Heart left ventricle (tissue), 16 donors: ENCODE data around the gene MED12. TPM values are rescaled to one million over a fixed set of nuclear protein-coding genes. Genes with fewer than 3 reads are reported as not detected.
A peak's percentile ranks its signal among the peaks of the same experiment; 100 is the strongest.

Source experiments
- ATAC-seq, 4 donors: fragments of 200-7000 bp; cut with Tn5 transposase; one replicate each; pipeline ENCODE4 v1.9.1; 2020 to 2022; ENCODE audit warnings: moderate library complexity in 4 of 4, mild to moderate bottlenecking in 3 of 4, moderate number of reproducible peaks in 1 of 4
- DNase-seq, 5 donors: peaks; one replicate each; pipeline ENCODE4 v3.0.0-alpha.2; 2020
- H3K27ac ChIP-seq, 12 donors: fragments of 200-600 bp; sonication (generic) in 4 of 12; one replicate each; pipeline versions ENCODE4 v1.5.0 to v1.8.0; 2016 to 2022; ENCODE audit warnings: mild to moderate bottlenecking in 2 of 12
- H3K27me3 ChIP-seq, 9 donors: fragments of 200-600 bp; sonication (generic) in 2 of 9; one replicate each; pipeline versions ENCODE4 v1.5.1 to v1.8.0; 2016 to 2022; ENCODE audit warnings: mild to moderate bottlenecking in 3 of 9
- H3K36me3 ChIP-seq, 9 donors: fragments of 200-600 bp; sonication (generic) in 2 of 9; one replicate each; pipeline versions ENCODE4 v1.5.0 to v1.8.0; 2018 to 2022; ENCODE audit warnings: mild to moderate bottlenecking in 2 of 9
- H3K4me1 ChIP-seq, 12 donors: fragments of 200-600 bp; sonication (generic) in 4 of 12; one replicate each; pipeline versions ENCODE4 v1.5.0 to v1.8.0; 2016 to 2022; ENCODE audit warnings: mild to moderate bottlenecking in 3 of 12
- H3K4me3 ChIP-seq, 12 donors: fragments of 200-600 bp; sonication (generic) in 4 of 12; one replicate each; pipeline versions ENCODE4 v1.5.0 to v1.8.0; 2017 to 2022; ENCODE audit warnings: mild to moderate bottlenecking in 9 of 12, moderate library complexity in 4 of 12
- H3K9me3 ChIP-seq, 12 donors: fragments of 200-600 bp; sonication (generic) in 4 of 12; one replicate each; pipeline versions ENCODE4 v1.5.0 to v1.8.0; 2016 to 2022; ENCODE audit warnings: mild to moderate bottlenecking in 1 of 12
- POLR2A ChIP-seq, 2 donors: fragments of 450-650 bp; IDR thresholded peaks; one replicate each; pipeline ENCODE4 v1.6.1; 2017; ENCODE audit warnings: antibody characterized with exemption in 2 of 2, mild to moderate bottlenecking in 2 of 2, moderate library complexity in 2 of 2
- WGBS, 4 donors: extraction: QIAGEN DNeasy Blood & Tissue Kit in 2 of 4; methylation state at CpG; one replicate each; pipeline versions ENCODE4 v1.1.5 to v1.1.7; 2013 to 2018; 5-methylcytosine and 5-hydroxymethylcytosine counted together
- intact Hi-C, 10 donors: fragments of 100-400 bp; cut with DNase I; formaldehyde crosslinking; loops; one replicate each; pipeline versions ENCODE4 v1.11.1 to v1.14.2; 2022
- long read RNA-seq, 3 donors: library from polyadenylated mRNA; unstranded; transcript quantifications; one replicate each; pipeline ENCODE4 v2.0.0, GENCODE V29; 2020 to 2021
- polyA plus RNA-seq, 2 donors: library from polyadenylated mRNA; stranded (reverse); fragments of 200-250 nt; gene quantifications; one replicate each; pipeline ENCODE4 v1.2.3, GENCODE V29; 2013
- total RNA-seq, 9 donors: library from RNA; depleted of rRNA in 2 of 9; stranded (reverse); fragments of >200 nt in 2 of 9; fragmentation: NEBNext Ultra II Directional in 3 of 9; extraction: Animal tissue kit (Norgen Biotek cat#: 25700) in 3 of 9; gene quantifications; one replicate each; pipeline versions ENCODE4 v1.1.0 to v1.2.4, GENCODE V29; 2016 to 2023
- TF ChIP-seq, protein P1 (sequence below), 12 donors: fragments of 200-600 bp; sonication (generic) in 4 of 12; IDR thresholded peaks; one replicate each; pipeline versions ENCODE4 v1.5.0 to v1.8.0; 2018 to 2022; ENCODE audit warnings: antibody characterized with exemption in 12 of 12, mild to moderate bottlenecking in 5 of 12
- donor health status: ischemic (EF 13 %, LVEDD 7.1; RV severe dilation, severe dysfunction).
- donor health status: healthy with polysubstance abuse.
- donor health status: DM: no; HTN: yes; CAD: no.
- donor health status: DM: no; HTN: no; CAD: no.
- donor health status: ischemic (EF 25% LVEDD 6.9; RV normal size, moderate dysfunction).
- donor health status: ischemic (EF 25% LVEDD 5.7; RV mildly dilated, moderate dysfunction).
- donor health status: healthy.
- donor health status: DM: yes; HTN: yes; CAD: no.
- donor health status: ischemic (EF 35%, LVEDD 5.7; RV mildly dilated, moderate dysfunction).
- donor health status: nonischemic (EF 11% LVEDD 7.7; RV severe dilation, severe dysfunction).
- donor health status: DM: yes; HTN: yes; CAD: no.
- donor health status: PGD.
- donor health status: ischemic (EF 29% LVEDD 5.4; RV normal size, mild dysfunction).
- donor health status: nonischemic (EF 23%, LVEDD 6.1; RV moderate dilation, normal function).

MED12 gene
- total RNA-seq (10 to 100 TPM; 15.0 to 37.4 (median 25.8) TPM), polyA plus RNA-seq (1 to 10 TPM; 6.2 to 8.9 TPM)
- long read RNA-seq, donor 1, partial matches to known transcripts: 2 of 2 reads
- long read RNA-seq, donor 1, other reads (novel, unspliced or antisense): 0 of 2 reads
- long read RNA-seq, donor 2, partial matches to known transcripts: 8 of 9 reads
- long read RNA-seq, donor 2, other reads (novel, unspliced or antisense): 1 of 9 reads
- long read RNA-seq, donor 3, partial matches to known transcripts: 2 of 2 reads
- long read RNA-seq, donor 3, other reads (novel, unspliced or antisense): 0 of 2 reads

DNA sequence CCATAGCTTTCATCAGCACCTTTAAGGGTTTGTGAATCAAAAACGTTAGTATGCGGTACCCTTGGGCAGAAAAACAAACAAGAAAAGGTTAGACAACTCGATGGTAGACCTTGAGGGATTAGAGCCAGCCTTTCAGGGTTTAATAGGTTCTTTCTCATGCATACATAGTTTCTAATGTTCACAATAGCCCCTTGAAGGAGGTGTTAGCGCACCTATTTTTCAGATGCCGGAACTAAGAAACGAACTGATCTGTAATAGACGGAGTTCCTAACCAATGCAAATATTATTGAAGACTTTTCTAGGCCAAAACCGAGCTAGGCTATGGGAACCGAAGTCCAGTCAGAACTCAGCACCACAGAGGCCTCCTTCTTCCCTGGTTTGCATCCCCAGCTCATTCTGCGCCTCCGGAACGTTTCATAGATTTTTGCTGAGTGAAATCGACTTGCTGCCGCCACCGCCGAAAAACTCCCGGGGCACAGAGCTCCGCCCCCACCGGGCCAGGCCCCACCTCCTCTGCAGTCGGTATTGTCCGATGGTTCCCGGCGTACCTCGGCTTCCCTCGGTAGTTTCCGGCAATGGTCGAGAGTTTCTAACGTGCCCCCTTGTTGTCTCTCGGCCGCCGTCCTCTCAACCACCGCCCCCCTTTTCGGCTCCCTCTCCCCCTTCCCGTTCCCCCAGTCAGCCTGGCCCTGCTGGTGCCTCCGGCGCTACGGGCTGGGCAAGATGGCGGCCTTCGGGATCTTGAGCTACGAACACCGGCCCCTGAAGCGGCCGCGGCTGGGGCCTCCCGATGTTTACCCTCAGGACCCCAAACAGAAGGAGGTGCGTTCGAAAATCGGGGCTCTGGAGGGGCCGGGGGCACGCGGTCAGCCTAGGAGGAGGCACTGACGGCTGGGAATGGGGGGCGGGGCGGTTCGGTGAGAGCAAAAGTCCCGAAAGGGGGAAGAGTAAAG is at the start of gene MED12:
Gene MED12, plus strand, starts transcription at position 565 of the 953 bp plus-strand sequence. Its CDS starts 159 bp downstream, at position 724.
- H3K36me3 ChIP-seq: peaks cover 0 to 35% (median 27%) of the 10 kb centered on the region in 9 donors
- intact Hi-C loops: no loop called here
- peaks cover 0 to 15% (median 5%) of the 10 kb centered on the region in 12 donors for H3K4me1 ChIP-seq
- peak within 1 kb of the TSS; percentile 34 to 88 (median 66) for H3K4me3 ChIP-seq
- ATAC-seq (peak; percentile 97 to 100 (median 98)), DNase-seq (peak; percentile 85 to 89 (median 88))
- 1 to 37% (median 17%) methylated on average over 54 to 56 of the region's 56 CpGs for WGBS, 4 donors
- peaks cover 0 to 6% (median 0%) of the 10 kb centered on the region in 12 donors for H3K9me3 ChIP-seq
- TF ChIP-seq POLR2A (IDR thresholded peaks at IDR 0.05): no peak
- TF ChIP-seq, protein P1, sequence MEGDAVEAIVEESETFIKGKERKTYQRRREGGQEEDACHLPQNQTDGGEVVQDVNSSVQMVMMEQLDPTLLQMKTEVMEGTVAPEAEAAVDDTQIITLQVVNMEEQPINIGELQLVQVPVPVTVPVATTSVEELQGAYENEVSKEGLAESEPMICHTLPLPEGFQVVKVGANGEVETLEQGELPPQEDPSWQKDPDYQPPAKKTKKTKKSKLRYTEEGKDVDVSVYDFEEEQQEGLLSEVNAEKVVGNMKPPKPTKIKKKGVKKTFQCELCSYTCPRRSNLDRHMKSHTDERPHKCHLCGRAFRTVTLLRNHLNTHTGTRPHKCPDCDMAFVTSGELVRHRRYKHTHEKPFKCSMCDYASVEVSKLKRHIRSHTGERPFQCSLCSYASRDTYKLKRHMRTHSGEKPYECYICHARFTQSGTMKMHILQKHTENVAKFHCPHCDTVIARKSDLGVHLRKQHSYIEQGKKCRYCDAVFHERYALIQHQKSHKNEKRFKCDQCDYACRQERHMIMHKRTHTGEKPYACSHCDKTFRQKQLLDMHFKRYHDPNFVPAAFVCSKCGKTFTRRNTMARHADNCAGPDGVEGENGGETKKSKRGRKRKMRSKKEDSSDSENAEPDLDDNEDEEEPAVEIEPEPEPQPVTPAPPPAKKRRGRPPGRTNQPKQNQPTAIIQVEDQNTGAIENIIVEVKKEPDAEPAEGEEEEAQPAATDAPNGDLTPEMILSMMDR (IDR thresholded peaks at IDR 0.05): no peak
- H3K27ac ChIP-seq: peak within 1 kb of the TSS; percentile 36 to 84 (median 77)
- H3K27me3 ChIP-seq: no peaks in the 10 kb centered on the region

DNA sequence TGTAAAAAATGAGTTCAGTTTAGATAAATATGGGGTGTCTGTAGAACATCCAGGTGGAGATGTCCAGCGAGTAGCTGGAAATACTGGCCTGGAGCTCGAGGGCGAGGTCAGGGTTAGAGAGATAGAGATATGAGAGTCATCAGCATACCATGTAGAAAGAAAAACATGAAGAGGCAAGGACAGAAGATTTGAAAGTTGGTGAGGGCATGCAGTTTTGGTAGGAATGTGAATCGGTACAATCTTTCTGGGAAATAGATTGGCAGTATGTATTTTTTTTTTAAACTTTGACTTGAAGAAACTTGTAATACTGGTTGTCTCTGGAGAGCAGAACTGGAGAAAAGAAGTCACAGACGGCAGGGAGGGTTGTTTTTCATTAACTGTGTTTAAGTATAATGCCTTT is 47.9 kb upstream of the MED12 start:
- ATAC-seq: no peak
- TF ChIP-seq POLR2A (IDR thresholded peaks at IDR 0.05): no peak
- TF ChIP-seq, protein P1 (IDR thresholded peaks at IDR 0.05): no peak
- intact Hi-C loops: no loop called here
- peaks cover 0 to 19% (median 2%) of the 10 kb centered on the region in 12 donors for H3K4me1 ChIP-seq
- H3K27me3 ChIP-seq: peaks cover 0 to 3% (median 0%) of the 10 kb centered on the region in 9 donors
- WGBS, 4 donors: 62 to 75% (median 69%) methylated on average over 5 of the region's 5 CpGs
- H3K36me3 ChIP-seq: no peaks in the 10 kb centered on the region
- no peak for DNase-seq
- H3K9me3 ChIP-seq: no peaks in the 10 kb centered on the region
- H3K27ac ChIP-seq: no peak overlapping the region
- no peak overlapping the region for H3K4me3 ChIP-seq

DNA sequence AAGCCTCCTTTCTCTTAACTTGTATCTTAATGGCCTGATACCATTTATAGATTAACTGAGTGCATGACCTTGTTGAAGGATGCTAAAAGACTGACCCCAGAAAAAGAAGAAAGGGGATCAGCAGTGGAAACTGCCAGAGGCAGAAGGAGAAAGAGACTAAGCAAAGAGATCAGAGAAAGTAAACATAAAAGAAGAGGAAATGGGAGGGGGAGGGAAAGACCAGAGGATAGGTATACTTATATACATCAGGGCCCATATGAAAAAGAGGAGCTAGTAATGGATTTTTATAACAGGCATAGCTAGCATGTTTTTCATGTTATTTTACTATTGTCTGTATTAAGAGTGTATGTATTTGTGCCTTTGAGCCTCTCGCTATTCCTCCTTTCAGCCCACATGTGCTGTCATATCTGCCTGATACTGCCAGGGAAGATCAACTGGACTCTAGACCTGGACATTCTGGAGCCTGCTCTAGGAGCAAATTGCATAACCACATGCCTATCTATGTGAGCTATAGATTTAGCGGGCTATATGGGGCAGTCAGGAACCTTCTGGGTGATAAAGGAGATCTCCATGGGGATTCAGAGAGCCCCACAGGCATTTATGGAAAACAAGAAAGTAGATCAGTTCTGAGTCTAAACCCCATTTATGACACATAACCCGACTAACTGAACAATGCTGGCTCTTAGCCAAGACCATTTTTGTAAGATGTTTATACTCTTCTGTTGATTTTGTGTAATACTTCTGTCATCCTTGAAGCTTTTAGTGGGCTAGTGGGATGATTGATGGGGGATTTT is 36.9 kb upstream of the MED12 start:
- Histone ChIP-seq H3K9me3 (no peaks in the 10 kb centered on the region), H3K4me1 (no peaks in the 10 kb centered on the region), H3K36me3 (no peaks in the 10 kb centered on the region), H3K4me3 (no peak overlapping the region), H3K27ac (no peak overlapping the region), H3K27me3 (peaks cover 0 to 13% (median 0%) of the 10 kb centered on the region in 9 donors)
- no peak for TF ChIP-seq POLR2A (IDR thresholded peaks at IDR 0.05)
- TF ChIP-seq, protein P1 (IDR thresholded peaks at IDR 0.05): no peak
- 49 to 56% (median 54%) methylated on average over 3 of the region's 3 CpGs for WGBS, 4 donors
- intact Hi-C loops: no loop called here
- no peak for ATAC-seq
- no peak for DNase-seq
